Kidney (tissue), 14 donors: ENCODE data around the gene FBXL15. TPM values are rescaled to one million over a fixed set of nuclear protein-coding genes. Genes with fewer than 3 reads are reported as not detected.
A peak's percentile ranks its signal among the peaks of the same experiment; 100 is the strongest.

Source experiments
- DNase-seq, 5 donors: peaks; one replicate each; pipeline ENCODE4 v3.0.0-alpha.2; 2013 to 2020
- FAIRE-seq: peaks from 2 replicates; lab custom pipeline; 2012; peaks lifted over from hg19 to GRCh38; lab: Jason Lieb, UNC
- H3K27ac ChIP-seq, 2 donors: one replicate each; pipeline ENCODE4 v1.7.0; 2013; ENCODE audit warnings: low read depth in 2 of 2, low read length in 2 of 2, inconsistent platforms in 1 of 2
- H3K27me3 ChIP-seq: one replicate; pipeline ENCODE4 v1.7.1; 2013; ENCODE audit warnings: low read length, inconsistent platforms; ENCODE audit not compliant: control insufficient read depth, insufficient read depth
- H3K36me3 ChIP-seq, 3 donors: one replicate each; pipeline versions ENCODE4 v1.7.0 to v1.7.1; 2013; ENCODE audit warnings: low read length in 3 of 3, control low read depth in 1 of 3, inconsistent platforms in 1 of 3; ENCODE audit not compliant: insufficient read depth in 3 of 3, control insufficient read depth in 2 of 3
- H3K4me1 ChIP-seq, 3 donors: one replicate each; pipeline versions ENCODE4 v1.7.0 to v1.7.1; 2013; ENCODE audit warnings: low read length in 3 of 3, inconsistent platforms in 1 of 3, low read depth in 1 of 3; ENCODE audit not compliant: control insufficient read depth in 2 of 3, insufficient read depth in 2 of 3
- H3K4me3 ChIP-seq, 3 donors: one replicate each; pipeline versions ENCODE4 v1.7.0 to v1.8.1; 2013; ENCODE audit warnings: low read length in 3 of 3, control low read depth in 1 of 3, inconsistent platforms in 1 of 3
- H3K9ac ChIP-seq, 3 donors: one replicate each; pipeline versions ENCODE4 v1.7.0 to v1.7.1; 2013; ENCODE audit warnings: low read length in 3 of 3, control low read depth in 1 of 3, inconsistent platforms in 1 of 3
- H3K9me3 ChIP-seq, 3 donors: one replicate each; pipeline versions ENCODE4 v1.7.0 to v1.7.1; 2013; ENCODE audit warnings: low read length in 3 of 3, control low read depth in 1 of 3, inconsistent platforms in 1 of 3; ENCODE audit not compliant: control insufficient read depth in 2 of 3, insufficient read depth in 1 of 3
- CTCF ChIP-seq: IDR thresholded peaks from 3 replicates; pipeline ENCODE4 v1.5.1; 2012; ENCODE audit warnings: mild to moderate bottlenecking, moderate library complexity, borderline replicate concordance; ENCODE audit not compliant: insufficient read depth; ENCODE audit errors: extremely low read depth
- intact Hi-C: fragments of 100-400 bp; cut with DNase I; formaldehyde crosslinking; loops from one replicate; pipeline ENCODE4 v1.11.1; 2022
- polyA plus RNA-seq: library from polyadenylated mRNA; stranded (reverse); fragments of 350-450 nt; fragmentation: Illumina TruSeq; extraction: RNeasy Lipid Tissue Mini Kit (QIAGEN cat#74804); gene quantifications from one replicate; pipeline ENCODE4 v1.2.3, GENCODE V29; 2014; ENCODE audit warnings: low read depth, low replicate concordance; ENCODE audit not compliant: insufficient read depth
- total RNA-seq: library from RNA; stranded (reverse); fragmentation: NEBNext Ultra II Directional; extraction: Animal tissue kit (Norgen Biotek cat#: 25700); gene quantifications from one replicate; pipeline ENCODE4 v1.2.1, GENCODE V29; 2021
- donor health status: control.
- donor health status: control.
- donor health status: control.
- donor health status: control.
- donor health status: control.
- donor health status: DM: yes; HTN: yes; CAD: no.
- donor health status: Normal renal cell carcinoma (clear cell type).

Gene FBXL15
- total and polyA plus RNA-seq, 2 donors from 2014 or later: 17.9 to 28.0 TPM

- peaks cover 0 to 5% (median 0%) of the 10 kb centered on the region in 3 donors for H3K36me3 ChIP-seq
- intact Hi-C loops: no loop called here
- H3K9ac ChIP-seq: peak overlapping the region in 1 of 3 donors; percentile 23
- no peak overlapping the region for H3K4me3 ChIP-seq
- H3K27me3 ChIP-seq: no peaks in the 10 kb centered on the region
- FAIRE-seq: no peak
- peaks cover 0 to 16% (median 13%) of the 10 kb centered on the region in 3 donors for H3K4me1 ChIP-seq
- no peak for TF ChIP-seq CTCF
- H3K27ac ChIP-seq: no peak overlapping the region
- peak in 1 of 5 donors; percentile 38 for DNase-seq
- H3K9me3 ChIP-seq: no peaks in the 10 kb centered on the region
These were observed 23.1 kb upstream of the FBXL15 start for GRCh38 chr10:102397222-102398171.

- DNase-seq (peak in 1 of 5 donors; percentile 71), FAIRE-seq (no peak)
- Histone ChIP-seq H3K27ac (no peak overlapping the region), H3K36me3 (peaks cover 0 to 5% (median 0%) of the 10 kb centered on the region in 3 donors), H3K9me3 (no peaks in the 10 kb centered on the region), H3K4me3 (no peak overlapping the region), H3K9ac (no peak overlapping the region), H3K27me3 (no peaks in the 10 kb centered on the region), H3K4me1 (peaks cover 0 to 14% (median 13%) of the 10 kb centered on the region in 3 donors)
- no peak for TF ChIP-seq CTCF
- intact Hi-C loops: no loop called here
These were observed 22.2 kb upstream of the FBXL15 start for GRCh38 chr10:102398172-102399020.

- H3K4me3 ChIP-seq: peak overlapping the region in 1 of 3 donors; percentile 59
These were observed 21.2 kb upstream of the FBXL15 start for GRCh38 chr10:102399217-102400021.

More at GRCh38 chr10:102399217-102400021, 21.2 kb upstream of the FBXL15 start:
- H3K27ac ChIP-seq: peak overlapping the region; percentile 71 to 83
- H3K36me3 ChIP-seq: peaks cover 0 to 5% (median 0%) of the 10 kb centered on the region in 3 donors
- peak overlapping the region in 1 of 3 donors; percentile 77 for H3K9ac ChIP-seq
- peak; percentile 92 for TF ChIP-seq CTCF
- DNase-seq (peak; percentile 90 to 95 (median 93)), FAIRE-seq (no peak)
- intact Hi-C loops: no loop called here
- H3K27me3 ChIP-seq: no peaks in the 10 kb centered on the region
- peaks cover 0 to 14% (median 13%) of the 10 kb centered on the region in 3 donors for H3K4me1 ChIP-seq
- no peaks in the 10 kb centered on the region for H3K9me3 ChIP-seq
